BE2C (cell line): Measurements from ENCODE around the gene PIK3R5.

Source experiments
- DNase-seq: peaks from one replicate; pipeline ENCODE4 v3.0.0-alpha.2; 2020
- H3K27me3 ChIP-seq: fragments of 250-450 bp; sonication (Bioruptor Pico); 2 replicates; pipeline ENCODE4 v1.5.1; 2020; ENCODE audit warnings: mild to moderate bottlenecking
- H3K36me3 ChIP-seq: fragments of 250-450 bp; sonication (Bioruptor Pico); 2 replicates; pipeline ENCODE4 v1.5.1; 2020; ENCODE audit warnings: mild to moderate bottlenecking
- H3K4me1 ChIP-seq: fragments of 250-450 bp; sonication (Bioruptor Pico); 2 replicates; pipeline ENCODE4 v1.5.1; 2020
- H3K4me3 ChIP-seq: 2 replicates; pipeline ENCODE4 v1.5.1; 2011; ENCODE audit warnings: low read depth, low read length
- H3K9me3 ChIP-seq: fragments of 250-450 bp; sonication (Bioruptor Pico); 2 replicates; pipeline ENCODE4 v1.5.1; 2020
- CTCF ChIP-seq: IDR thresholded peaks from 2 replicates; pipeline ENCODE4 v1.5.1; 2012; ENCODE audit warnings: mild to moderate bottlenecking, low read depth, low read length

PIK3R5 gene

GRCh38 chr17:8844229-8845218 is 121.0 kb downstream of the PIK3R5 start:
- H3K4me3 ChIP-seq: no peak overlapping the region
- TF ChIP-seq CTCF: no peak
- no peak for DNase-seq
- H3K27me3 ChIP-seq: no peaks in the 10 kb centered on the region
- H3K36me3 ChIP-seq: no peaks in the 10 kb centered on the region
- no peaks in the 10 kb centered on the region for H3K4me1 ChIP-seq
- H3K9me3 ChIP-seq: no peaks in the 10 kb centered on the region

- TF ChIP-seq CTCF: no peak
- Histone ChIP-seq H3K9me3 (no peaks in the 10 kb centered on the region), H3K4me3 (no peak overlapping the region), H3K4me1 (no peaks in the 10 kb centered on the region), H3K36me3 (no peaks in the 10 kb centered on the region), H3K27me3 (no peaks in the 10 kb centered on the region)
- no peak for DNase-seq
Observed at GRCh38 chr17:8843344-8843743, 122.2 kb downstream of the PIK3R5 start.

GRCh38 chr17:8841844-8842243 is 123.7 kb downstream of the PIK3R5 start:
- Histone ChIP-seq H3K27me3 (no peaks in the 10 kb centered on the region), H3K36me3 (no peaks in the 10 kb centered on the region), H3K4me1 (no peaks in the 10 kb centered on the region), H3K4me3 (no peak overlapping the region), H3K9me3 (no peaks in the 10 kb centered on the region)
- no peak for DNase-seq
- no peak for TF ChIP-seq CTCF

GRCh38 chr17:8839410-8839935 is 126.0 kb downstream of the PIK3R5 start:
- H3K36me3 ChIP-seq: no peaks in the 10 kb centered on the region
- H3K4me1 ChIP-seq: no peaks in the 10 kb centered on the region
- no peaks in the 10 kb centered on the region for H3K9me3 ChIP-seq
- DNase-seq: no peak
- no peaks in the 10 kb centered on the region for H3K27me3 ChIP-seq
- no peak for TF ChIP-seq CTCF
- no peak overlapping the region for H3K4me3 ChIP-seq

GRCh38 chr17:8838551-8839095 is 126.9 kb downstream of the PIK3R5 start:
- no peak for TF ChIP-seq CTCF
- no peaks in the 10 kb centered on the region for H3K36me3 ChIP-seq

More at GRCh38 chr17:8838551-8839095, 126.9 kb downstream of the PIK3R5 start:
- H3K9me3 ChIP-seq: no peaks in the 10 kb centered on the region
- DNase-seq: no peak
- no peak overlapping the region for H3K4me3 ChIP-seq
- H3K4me1 ChIP-seq: no peaks in the 10 kb centered on the region
- H3K27me3 ChIP-seq: no peaks in the 10 kb centered on the region
